Effector CD4-positive, alpha-beta T cell (primary cell): Measurements from ENCODE around the gene PTGES.
"Not testable (repeated sequence)": the region's sequence is repeated elsewhere in the genome, so short reads cannot be mapped to it uniquely, and the experiment has no call there.

Experiments used
- DNase-seq: peaks from one replicate; pipeline ENCODE4 v3.0.0-alpha.2; 2020

PTGES gene

DNA sequence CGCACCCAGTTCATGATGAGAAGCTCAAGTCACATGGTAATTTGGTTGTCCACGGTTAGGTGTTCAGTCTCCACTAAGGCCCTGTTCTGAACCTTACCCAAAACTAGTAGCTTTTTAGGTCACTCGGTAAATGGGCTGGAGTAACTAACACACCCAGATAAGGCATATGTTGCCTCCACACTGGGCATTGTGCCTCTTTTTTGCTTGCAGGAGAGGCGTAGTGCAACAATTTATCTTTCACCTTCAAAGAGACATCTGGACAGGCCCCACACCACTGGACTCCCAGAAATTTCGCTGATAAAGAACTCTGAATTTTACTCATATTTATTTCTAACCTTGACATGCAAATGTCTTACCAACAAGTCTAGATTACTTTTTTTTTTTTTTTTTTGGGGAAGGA, 16.8 kb upstream of the PTGES start:
- no peak for DNase-seq

DNA sequence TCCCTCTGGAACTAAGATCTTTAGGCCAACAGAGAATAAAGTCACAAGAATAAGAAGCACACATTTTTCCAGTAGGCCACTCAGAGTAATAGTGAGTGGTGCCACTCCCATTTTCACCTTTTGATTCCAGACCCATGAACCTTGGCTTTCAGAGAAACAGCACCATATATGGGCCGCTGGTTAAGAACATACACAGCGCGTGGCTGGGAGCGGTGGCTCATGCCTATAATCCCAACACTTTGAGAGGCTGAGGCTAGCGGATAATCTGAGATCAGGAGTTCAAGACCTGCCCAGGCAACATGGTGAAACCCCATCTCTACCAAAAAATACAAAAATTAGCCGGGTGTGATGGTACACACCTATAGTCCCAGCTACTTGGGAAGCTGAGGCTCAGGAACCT, 15.6 kb upstream of the PTGES start:
- no peak for DNase-seq

DNA sequence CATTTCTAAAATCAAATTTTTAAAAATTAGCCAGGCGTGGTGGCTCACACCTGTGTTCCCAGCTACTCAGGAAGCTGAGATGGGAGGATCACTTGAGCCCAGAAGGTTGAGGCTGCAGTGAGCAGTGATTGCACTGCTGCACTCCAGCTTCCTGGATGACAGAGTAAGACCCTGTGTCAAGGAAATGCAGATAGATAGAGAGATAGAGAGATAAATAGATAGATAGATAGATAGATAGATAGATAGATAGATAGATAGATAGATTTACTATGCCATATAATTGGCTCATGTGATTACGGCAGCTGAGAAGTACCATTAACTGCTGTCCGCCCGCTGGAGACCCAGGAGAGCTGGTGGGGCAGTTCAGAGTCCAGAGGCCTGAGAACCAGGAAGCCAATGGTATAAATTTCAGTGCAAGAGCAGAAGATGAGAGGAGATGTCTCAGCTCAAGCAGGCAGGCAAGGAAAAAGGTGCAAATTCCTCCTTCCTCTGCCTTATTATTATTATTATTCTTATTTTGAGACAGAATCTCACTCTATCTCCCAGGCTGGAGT, 13.0 kb upstream of the PTGES start:
- DNase-seq, result no peak

DNA sequence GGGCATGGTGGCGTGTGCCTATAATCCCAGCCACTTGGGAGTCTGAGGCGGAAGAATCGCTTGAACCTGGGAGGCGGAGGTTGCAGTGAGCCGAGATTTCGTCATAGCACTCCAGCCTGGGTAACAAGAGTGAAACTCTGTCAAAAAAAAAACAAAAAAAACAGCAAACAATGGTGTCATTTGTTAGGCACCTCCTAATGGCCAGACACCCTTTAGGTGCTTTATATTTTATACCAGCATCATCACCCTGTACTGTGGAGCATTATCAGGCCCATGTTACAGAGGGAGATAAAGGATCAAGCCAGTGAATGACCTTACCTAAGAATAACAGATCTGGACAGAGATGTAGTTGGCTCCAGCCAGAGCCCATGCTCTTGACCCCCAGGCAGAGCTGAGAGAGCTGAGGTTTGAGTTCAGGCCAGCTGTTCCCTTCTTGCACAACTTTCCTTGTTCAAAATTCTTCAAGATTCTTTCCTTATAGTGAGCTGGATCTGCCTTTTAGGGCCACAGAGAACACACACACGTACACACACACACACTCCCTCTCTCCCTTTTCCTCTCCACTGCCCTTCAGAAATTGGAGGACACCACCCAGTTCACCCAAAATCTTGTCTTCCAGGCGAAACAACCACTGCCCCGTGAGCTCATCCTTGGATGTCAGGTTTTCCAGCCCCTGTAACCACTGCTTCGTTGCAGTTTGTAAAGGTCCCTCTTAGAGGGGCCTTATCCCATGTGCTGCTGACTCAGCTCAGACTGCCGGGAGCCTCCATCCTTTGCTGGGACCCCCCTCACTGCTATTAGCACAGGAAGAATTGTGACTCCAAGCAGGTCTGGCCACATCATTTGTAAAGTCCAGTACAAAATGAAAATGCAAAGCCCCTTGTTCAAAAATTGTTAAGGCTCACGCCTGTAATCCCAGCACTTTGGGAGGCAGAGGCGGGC, 10.4 kb upstream of the PTGES start:
- DNase-seq, result no peak

DNA sequence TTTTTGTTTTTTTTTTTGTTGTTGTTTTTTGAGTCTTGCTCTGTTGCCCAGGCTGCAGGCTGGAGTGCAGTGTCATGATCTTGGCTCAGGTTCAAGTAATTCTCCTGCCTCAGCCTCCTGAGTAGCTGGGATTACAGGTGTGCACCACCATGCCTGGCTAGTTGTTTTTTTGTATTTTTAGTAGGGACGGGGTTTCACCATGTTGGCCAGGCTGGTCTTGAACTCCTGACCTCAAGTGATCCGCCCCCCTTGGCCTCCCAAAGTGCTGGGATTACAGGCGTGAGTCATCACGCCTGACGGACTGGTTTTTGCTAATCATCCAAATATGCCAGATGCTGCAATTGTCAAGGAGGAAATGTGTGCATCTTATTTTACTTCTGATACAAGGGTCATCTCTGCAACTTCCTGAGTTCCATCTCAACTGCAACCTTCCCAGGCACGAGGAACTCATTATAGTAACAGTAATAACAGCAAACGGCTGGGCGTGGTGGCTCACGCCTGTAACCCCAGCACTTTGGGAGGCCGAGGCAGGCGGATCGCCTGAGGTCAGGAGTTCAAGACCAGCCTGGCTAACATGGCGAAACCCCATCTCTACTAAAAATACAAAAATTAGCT, 9.6 kb upstream of the PTGES start:
- DNase-seq, result not testable (repeated sequence)

DNA sequence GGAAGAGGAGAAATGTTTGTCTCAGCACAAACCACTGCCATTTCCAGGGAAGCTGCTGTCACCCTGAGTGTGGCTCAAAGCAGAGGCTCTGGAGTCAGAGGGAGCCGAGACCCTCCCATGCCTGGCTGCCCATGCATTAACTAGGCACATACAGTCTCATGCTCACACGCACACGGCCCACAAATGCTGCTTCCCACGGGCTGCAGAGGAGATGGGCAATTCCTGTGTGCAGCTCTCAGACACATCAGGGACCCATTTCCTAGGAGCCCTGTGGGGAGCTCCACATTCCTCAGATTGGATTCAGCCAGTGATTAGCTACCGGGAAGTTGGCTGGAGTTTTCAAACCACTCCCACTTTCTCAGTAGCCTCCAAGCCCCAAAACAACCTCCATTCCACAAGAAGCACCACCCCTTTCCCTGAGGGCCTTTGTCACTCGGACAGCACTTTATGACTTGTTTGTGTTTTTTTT, 9.1 kb upstream of the PTGES start:
- no peak for DNase-seq

DNA sequence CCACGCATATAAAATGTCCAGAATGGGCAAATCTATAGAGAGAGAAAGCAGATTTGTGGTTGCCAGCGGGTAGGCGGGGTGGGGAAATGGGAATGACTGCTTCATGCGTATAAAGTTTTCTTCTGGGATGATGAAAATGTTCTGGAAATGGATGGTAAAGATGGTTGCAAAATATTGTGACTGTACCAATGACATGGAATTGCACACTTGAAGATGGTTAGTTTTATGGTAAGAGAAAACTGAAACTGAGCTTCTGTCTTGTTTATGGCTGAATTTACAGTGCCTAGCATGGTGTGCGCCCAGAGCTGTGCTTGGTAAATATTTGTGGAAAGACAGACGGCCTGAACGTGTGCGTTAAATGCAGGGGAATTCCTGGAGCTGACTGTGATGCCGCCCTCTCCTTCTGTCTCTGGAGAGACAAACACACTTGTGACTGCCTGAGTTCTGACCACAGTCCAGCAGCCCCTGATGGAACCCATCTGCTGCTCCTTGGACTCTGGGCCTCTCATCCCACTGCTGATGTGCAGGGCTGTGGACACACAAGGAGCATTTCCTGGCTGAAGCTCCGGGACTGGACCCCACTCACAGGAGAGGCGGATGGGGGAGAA, 8.6 kb upstream of the PTGES start:
- DNase-seq, result no peak

DNA sequence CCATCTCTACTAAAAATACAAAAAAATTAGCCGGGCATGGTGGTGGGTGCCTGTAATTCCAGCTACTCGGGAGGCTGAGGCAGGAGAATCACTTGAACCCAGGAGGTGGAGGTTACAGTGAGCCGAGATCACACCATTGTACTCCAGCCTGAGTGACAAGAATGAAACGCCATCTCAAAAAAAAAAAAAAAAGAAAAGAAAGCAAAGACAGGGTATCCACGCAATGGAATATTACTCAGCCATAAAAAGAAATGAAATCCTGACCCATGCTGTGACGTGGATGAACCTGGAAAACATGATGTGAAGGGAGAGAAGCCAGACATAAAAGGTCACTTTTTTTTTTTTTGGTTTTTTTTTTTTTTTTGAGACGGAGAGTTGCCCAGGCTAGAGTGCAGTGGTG, 7.9 kb upstream of the PTGES start:
- DNase-seq, result not testable (repeated sequence)

DNA sequence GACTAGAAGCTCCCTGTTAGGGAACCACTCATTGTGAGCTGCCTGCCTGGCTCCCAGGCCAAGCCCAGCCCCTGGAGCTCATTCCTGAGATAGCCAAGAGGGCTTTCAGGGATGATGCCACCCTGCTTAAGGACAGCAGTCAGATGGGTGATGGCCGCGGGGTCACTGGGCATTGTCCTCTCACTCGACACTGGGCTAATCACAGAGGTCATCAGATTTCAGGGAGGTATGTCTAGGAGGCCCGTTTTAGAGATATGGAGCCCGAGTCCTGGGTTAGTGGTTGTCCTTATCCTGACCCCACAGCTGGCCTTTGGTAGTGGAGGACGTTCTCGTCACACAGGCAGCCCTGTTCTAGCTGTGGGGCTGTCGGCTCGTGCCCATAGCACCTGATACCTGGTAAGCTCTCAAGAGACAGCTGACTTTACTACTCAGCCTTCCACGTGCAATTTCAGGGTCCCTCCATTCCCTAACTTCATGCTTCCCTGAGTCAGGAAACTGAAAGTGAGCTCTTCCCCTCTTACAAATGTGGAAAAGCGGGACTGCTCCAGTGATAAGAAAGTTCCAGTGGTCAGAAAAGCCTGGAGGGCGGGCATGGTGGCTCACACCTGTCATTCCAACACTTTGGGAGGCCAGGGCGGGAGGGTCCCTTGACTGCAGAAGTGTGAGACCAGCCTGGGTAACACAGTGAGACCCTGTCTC, 7.1 kb upstream of the PTGES start:
- DNase-seq, result no peak

DNA sequence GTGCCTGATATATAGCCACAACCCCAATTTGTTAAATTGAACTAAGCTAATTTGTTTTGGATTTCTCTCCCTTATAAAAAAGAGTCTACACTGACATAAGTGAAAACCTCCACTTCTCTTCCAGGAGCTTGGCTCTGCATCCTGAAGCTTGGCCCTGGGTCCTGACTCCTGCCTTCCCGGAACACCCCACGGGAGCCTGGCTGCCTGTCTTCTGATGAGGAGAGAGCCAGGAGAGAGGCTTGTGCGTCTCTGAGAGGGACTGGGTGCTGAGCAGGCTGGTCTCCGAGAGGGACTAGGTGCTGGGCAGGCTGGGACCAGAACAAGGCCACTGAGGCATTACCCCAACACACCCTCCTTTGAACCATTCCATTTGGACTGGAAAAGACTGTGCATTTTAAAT, 6.5 kb upstream of the PTGES start:
- no peak for DNase-seq

DNA sequence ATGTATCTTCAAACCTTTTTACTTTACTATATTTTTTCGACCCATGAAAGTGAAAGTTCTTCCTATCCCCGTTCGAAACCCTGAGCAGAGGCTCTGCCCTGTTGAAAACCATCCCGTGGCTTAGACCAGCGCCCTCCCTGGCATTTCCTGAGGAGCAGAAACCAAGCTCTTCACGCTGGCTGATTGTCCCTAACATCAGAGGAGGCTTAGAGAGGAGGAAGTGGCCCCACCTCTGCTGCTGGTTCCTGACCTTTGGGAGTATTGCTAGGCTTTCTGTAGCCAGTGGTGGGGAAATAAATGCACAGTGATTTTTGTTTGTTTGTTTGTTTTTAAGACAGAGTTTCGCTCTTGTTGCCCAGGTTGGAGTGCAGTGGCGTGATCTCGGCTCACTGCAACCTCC, 4.2 kb upstream of the PTGES start:
- DNase-seq, result no peak

DNA sequence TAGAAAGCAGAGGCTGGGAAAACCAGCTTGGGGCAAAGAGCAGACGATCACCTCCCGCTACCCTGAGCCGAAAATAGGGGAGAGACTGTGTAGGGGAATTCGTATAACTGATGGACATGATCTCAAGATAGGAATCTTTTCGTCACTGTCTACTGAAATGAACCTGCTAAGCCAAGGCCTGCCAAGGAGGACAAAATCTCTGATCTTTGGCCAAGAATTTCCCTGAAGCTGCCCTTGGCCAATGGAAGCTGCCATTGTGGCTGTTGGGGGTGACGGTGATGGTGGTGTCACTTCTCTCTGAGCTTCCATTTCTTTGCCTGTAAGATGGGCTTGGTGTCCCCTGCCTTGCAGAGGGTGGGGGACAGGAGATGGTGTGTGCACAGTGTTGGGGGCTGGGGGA, 3.3 kb upstream of the PTGES start:
- no peak for DNase-seq

DNA sequence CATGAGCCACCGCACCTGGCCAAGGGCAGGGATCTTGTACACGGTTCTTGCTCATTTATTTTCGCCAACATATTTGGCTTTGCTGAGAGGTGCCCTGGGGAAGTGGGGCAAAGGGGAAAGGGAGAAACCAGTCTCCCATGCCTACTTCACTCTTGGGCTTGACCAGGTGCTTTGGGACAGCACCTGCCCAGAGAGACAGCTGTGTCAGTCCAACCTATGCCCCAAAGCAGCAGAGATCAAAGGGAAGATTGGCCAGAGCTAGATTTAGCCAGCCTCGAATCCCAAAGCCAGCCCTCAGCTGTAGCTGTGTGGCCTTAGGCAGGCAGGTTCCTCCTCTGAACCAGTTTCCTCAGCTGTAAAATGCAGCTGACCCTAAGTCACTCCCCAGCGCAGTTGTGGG, 2.3 kb upstream of the PTGES start:
- no peak for DNase-seq

DNA sequence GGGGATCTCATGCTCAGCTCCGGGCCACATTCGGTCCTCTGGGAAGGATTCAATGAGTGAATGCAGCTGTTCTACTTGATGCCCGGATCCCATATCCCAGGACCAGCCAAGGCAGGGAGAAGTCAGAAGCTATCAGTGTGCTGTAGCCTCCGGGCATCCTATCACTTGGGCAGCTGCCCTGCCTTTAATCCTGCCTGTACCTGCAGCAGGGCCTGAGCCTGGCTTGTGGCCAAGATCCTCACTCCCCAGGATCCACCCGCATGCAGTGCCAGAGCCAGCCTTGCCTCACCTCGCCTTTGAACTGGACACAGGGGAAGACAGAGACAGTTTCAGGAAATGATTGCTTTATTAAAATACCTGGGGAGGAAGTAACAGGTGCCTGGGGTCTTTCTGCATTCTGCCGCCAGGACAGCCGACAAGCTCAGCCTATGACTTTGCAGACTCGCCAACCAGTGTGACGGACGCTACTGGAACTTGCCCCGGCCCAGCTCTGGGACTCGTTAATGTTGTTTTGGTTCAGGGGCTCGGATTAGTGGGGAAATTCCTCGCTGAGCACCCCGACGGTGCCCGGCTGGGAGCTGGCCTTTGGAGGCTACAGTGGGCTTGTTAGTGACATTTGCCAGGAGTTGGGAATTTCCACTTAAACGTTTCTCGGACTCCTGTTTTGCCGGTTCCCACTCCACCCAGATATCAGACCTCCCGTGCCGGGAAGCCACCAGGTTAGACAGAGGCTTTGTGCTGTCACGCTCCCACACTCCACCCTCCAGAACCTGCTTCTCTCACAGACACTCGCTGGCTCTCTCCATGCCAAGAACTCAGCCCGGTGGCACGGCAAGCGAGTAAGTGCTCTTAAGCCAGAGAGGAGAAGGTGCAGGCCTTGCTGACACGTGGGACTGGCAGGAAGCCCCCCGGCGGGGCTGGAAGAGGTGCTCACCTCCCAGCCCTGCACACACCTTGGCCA, 721 bp downstream of the PTGES start:
- no peak for DNase-seq

DNA sequence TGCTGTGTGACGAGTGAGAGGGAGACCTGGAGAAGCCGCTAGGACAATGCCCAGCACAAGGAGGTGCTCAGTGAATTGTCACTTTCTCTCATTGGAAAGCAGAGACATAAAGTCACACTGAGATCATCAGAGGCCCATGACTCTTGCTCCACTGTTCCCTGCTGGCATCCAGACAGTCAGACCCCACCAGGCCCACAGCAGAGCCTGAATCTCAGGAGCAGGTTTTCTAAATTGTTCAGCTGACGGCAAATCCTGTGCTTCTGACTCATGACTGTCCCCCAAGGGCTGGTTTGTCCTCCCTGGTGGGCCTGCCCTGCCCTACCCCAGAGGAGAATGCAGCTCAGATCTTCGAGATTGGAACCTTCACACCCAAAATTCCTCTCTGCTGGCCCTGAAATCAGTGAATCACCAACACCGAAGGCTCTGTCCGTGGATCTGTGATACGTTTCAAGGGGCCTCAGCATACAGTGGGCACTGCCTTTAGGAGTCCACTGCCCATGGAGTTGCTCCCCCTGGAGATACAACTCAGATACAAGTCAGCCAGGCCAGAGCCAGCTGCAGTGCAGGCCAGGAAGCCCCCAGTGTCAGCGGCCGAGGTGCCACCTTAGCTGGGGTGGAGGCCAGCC, 2.7 kb downstream of the PTGES start:
- no peak for DNase-seq

DNA sequence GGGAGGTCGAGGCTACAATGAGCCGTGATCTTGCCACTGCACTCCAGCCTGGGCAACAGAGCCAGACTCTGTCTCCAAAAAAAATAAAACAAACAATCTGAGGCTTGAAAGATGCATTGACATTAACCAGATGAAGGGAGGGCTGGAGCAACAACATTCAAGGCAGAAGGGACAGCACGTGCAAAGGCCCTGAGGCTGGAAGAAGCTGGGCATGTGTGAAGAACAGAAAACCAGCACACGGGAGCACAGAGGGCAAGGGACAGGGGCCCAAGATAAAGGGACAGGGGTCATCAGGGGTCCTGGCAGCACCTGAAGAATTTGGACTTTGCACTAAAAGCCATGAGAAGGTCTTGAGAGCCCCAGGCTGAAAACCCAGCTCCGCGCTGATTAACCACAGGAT, 3.3 kb downstream of the PTGES start:
- DNase-seq, result no peak

DNA sequence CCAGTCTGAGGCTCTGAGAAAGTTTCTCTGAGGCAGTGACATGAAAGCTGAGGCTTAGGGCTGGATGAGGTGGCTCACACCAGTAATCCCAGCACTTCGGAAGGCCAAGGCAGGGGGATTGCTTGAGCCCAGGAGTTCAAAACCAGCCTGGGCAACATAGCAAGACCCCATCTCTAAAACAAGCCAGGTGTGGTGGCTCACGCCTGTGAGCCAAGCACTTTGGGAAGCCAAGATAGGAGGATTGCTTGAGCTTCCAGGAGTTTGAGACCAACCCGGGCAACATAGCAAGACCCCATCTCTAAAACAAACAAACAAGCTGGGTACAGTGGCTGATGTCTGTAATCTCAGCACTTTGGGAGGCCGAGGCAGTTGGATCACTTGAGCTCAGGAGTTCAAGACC, 3.8 kb downstream of the PTGES start:
- DNase-seq, result not testable (repeated sequence)

DNA sequence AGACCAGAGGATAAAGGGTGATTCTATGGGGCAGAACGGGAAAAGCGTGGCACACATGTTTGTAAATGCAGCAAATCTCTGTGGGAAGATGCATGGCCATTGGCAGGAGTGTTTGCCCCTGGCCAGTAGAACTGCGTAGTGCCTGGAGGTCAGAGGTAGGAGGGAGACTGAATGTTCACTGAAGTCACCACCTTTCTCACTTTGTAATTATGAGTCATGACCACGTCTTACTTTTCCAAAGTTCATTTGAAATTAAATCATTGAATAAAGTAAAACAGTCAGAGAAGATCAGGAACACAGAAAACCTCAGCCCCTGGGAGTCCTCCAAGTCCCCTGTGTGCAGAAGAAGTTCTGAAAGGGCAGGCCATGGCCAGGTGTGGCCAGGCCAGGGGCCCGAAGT, 4.6 kb downstream of the PTGES start:
- DNase-seq, result no peak

DNA sequence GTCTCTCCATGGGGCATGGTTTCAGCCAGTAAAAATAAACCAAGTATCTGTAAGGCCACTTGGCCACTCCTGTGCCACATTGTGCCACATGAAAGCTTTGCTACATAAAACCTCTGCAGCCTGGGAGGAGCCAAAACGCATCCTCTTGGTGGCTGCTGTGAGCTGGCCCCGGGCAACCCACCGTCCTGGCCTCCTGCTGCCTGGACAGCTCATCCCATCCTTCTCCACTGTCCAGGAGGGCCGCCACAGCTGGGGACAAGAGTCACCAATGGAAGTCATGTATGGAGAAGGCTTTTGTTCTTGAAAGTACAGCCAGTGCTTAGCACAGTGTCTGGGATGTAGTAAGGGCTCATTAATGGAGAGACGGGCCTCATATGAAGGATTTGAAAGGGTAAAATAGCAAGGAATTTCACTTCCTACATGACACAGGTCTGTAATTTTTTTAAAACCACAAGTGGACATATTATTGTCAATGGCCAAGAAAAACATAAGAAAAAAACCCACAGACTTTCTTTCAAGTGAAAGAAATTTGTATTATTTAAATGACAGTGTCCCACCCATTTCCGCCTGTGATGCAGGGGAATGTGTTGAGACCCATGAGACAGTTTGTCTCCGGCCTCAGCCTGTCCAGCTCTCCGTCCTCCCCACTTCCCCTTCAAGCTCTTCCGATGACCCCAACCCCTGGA, 6.6 kb downstream of the PTGES start:
- DNase-seq, result no peak

DNA sequence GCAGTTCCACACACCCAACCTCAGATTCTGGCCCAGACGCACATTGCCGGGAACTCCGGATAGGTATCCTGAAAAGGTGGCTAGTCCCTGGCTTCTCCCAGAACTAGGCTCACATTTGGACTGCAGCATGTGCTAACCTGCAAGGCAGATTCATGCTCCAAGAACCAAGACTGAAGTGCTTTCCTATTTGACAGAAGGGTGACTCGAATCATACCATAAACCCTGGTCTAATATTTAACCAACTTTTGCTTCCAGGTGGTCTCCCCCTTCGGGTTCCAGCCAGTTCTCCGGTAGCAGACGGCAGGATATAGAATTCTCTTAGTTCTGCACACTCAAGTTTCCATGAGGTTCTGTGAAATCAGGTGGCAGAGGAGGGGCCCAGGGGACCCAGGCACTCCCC, 7.6 kb downstream of the PTGES start:
- no peak for DNase-seq
